Muscle of back (tissue), 11 donors: ENCODE results near the gene B9D2. TPM values are rescaled to one million over a fixed set of nuclear protein-coding genes. Genes with fewer than 3 reads are reported as not detected.

ENCODE experiments used
- DNase-seq, 3 donors: peaks; one replicate each; pipeline versions ENCODE4 v3.0.0 to v3.0.0-alpha.2; 2013
- polyA plus RNA-seq, 10 donors: library from polyadenylated mRNA; unstranded; fragments of 120-200 nt; gene quantifications; one replicate each; pipeline ENCODE4 v1.2.1, GENCODE V29; 2013; ENCODE audit not compliant: insufficient read length in 10 of 10

B9D2 gene
- polyA plus RNA-seq, 10 donors: 1.6 to 3.5 (median 2.2) TPM

DNA sequence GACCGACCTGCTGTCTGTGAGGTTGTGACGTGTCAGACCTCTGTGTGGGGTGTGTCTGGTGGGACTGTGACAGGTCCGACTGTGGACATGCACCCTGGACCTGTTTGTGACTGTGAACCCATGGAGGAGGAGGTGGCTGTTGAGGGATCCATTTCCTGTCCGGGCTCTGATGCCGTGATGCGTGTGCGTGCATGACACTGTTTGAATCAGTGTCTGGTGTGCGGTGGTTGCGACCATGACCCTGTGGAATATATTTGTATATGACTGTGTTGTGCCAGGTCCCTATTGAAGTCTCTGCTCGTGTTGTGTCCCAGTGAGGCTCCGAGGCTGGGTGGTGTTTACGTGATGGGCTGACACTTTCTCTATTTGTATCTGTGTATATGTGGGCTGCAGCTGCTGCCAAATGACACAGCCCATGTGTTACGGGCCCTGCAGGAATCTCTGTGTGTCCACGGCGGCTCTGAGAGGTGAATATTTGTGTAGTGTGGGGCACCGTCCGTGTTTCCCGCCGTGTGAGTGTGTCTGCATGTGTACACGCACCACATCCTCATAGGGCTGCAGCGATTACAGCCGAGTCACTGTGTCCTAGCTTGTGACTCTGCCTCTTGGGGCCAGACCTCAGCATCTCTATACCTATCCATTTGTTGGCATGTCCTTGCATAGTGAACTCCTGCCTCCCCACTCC is 35.6 kb downstream of the B9D2 start:
- DNase-seq: peak in 1 of 3 donors; percentile 32

DNA sequence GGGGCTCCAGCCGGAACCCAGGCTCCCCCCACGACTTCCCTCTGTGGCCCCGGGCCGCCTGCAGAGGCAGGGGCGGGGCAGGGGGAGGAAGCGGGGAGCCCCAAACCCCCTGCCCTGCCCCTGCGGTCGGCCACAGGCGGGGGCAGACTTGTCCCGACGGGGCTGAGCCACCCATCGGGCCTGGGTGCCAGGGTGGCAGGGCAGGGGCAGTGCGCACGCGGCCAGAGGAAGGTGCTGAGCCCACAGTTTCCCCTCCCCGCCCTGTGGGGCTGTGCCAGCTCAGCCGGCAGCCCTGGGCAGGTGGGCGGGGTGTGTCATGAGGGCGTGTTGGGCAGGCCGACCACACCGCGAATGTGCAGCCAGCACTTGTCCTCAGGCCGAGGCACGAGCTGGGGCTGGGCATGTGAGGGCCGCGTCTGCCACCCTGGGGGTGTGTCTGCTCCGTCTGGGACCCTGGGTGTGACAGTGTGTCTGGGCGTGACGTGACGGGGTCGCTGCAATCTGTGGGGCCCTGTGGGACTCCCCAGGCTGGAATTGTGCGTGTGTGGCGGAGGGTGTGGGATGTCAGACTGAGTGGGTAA is 36.3 kb downstream of the B9D2 start:
- peak in 1 of 3 donors; percentile 72 for DNase-seq

DNA sequence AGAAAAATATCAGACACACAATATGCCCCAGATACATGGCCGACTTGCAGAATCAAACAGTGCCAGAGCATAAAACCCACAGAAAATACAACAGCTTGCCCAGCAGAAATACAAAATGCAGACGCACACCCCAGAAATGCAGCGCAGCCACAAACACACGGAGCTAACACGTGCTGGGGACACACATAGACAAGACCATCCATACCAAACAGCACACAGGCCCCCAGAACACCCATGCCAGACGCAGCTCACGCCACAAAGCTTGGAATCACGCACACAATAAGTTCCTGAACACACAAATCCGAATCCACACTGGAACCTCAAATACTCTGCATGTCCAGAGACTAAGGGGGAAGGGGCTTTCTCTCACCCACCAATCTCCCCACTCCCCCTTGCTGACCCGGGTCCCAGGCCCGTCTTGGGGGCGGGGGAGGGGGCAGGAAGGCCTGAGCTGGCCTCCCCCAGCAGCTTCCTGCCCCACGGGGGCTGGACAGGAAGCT is 36.8 kb downstream of the B9D2 start:
- DNase-seq: no peak

DNA sequence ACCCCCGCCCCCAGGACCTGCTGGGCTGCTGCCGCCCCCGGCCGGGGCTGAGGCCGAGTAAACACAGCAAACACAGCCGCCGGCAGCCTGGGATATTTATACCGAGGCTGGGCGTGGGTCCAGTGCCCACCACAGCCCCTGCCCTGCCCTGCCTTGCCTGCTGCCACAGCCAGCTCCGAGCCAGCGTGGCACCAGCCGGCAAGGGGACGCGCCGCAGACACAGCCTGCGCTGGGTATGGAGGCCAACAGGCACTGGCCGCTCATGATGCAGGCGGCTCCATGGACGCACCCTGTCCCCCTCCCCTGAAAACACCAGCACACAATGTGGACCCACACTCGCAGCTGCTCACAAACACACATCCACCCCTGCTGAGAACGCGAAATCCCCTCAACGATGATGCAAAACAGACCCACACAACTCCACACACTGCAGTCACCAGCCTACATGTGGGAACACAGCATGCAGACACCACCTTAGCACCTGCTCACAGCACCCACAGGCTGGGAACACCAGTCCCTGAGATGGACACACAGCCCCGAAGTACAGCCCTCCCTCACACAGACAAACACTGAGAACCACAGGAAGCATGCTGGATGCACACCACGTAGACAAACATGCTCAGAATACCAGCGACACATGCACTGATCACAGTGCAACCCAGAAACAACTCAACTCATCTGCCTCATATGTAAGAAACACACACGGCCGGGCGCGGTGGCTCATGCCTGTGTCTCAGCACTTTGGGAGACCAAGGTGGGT is 37.8 kb downstream of the B9D2 start:
- peak in 1 of 3 donors; percentile 65 for DNase-seq

DNA sequence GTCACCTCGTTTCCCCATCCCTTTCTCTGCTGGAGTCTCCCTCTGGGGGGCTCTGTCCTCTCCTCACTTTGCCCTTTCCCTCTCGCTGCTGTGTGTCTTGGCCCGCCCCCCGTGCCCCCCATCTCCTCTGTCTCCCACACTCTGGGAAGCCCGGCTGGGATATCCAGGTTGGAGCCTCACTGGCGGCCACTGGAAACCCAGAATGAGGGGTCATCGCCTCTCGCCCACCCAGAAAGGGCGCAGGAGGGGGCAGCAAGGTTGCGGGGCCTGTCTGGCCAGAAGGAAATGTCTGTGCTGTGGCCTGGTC is 38.4 kb downstream of the B9D2 start:
- no peak for DNase-seq

DNA sequence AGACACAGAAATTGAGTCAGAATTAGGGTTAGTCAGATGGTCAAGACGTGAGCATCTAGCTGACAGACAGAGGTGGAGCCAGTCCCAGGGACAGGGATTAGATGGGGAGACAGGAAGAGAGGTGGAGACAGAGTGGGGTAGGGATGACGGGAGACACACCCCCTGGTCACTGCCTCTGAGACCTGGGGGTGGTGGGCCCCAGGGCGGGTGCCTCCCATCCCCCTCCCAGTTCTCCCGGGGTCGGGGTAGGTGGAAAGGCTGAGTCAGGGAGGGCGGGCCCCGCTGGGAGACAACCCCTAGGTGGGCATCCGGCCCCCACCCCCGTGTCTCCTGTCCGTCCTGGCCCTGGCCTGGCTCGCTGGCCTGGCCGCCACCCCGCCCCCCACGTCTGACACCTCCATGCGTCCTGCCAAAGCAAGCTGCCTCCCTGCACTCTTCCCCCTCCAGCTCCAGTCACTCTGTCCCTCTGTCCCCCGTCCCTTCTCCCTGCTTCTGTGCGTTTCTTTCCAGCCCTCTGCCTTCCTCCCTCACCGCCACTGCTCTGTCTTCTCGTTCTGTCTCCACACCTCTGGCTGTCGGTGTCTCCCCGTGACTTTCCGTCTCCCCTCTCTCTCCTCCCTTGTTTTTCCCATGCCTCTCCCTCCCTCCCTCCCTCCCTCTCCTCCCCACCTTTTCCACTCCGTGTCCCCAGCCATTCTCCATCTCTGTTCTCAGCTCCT is 38.9 kb downstream of the B9D2 start:
- DNase-seq: peak in 2 of 3 donors; percentile 48 to 70

DNA sequence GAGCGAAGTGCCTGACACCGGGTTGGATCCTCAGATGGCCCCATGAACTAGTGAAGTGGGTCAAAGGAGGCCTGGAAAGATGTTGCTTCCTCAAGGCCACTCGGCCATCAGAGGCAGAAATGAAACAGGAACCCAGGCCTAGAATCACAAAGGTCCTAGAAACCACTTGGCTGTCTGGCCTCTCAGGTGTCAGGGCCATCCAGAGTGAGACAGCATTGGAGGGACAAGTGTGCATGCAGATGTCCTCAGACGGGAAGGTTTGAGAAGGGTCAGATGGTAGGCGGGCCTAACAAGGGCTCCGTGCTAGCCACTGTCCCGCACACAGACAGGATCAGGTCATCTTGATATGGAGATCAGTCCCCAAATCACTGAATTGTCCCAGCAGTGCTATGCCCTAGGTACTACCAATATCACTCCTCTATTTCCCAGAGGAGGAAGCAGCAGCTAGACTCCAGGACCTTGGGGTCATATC is 39.7 kb downstream of the B9D2 start:
- DNase-seq: no peak

DNA sequence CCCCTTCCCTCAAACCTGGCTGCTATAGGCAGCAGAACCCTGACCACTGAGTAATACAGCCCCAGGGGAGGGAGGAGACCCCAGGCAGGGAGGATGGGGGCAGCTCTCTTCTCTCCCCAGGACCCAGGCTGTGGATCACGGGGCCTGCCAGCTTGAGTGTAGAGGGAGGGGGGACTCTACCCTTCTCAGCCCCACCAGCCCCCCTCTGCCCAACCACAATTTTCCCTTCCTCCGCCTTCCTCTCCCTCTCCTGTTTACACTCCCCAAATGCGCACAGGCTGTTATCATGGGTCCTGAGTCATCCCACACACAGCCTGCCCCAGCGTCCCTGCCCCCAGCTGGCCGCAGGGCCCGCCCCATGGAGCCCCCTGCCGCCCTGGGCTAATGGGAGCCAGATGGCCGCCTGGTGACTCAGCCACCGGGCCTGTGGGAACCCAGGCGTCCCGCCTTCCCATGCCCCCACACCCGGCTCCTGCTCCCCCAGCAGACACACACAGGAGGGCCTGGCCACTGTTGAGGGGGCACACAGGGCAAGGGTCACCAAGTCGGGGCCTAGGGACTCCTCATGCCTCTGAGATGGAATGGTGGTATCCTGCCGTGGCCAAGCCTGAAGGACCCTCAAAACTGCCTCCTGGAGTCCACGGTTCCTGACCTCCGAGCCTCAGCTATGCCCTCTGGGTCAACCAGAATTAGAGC is 40.4 kb downstream of the B9D2 start:
- DNase-seq: peak in 2 of 3 donors; percentile 34 to 93

DNA sequence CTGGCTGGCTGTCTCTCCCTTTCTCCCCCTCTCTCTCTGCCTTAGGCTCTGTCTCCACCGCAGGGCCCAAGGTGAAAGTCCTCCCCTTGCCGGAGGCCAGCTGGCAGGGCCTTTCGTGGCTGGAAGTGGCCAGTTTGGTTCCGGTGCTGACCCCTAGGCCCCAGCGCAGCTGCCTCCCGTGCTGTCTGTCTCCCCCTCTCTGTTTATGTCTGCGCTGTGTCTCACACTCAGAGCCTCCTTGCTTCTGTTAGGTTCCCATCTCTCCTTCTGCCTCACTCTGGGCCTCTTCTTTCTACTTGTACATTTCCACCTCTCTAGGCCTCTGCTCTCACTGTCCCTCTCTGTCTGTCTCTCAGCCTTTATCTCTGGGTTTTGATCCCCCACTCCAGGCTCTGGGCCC is 40.9 kb downstream of the B9D2 start:
- peak in 1 of 3 donors; percentile 26 for DNase-seq

DNA sequence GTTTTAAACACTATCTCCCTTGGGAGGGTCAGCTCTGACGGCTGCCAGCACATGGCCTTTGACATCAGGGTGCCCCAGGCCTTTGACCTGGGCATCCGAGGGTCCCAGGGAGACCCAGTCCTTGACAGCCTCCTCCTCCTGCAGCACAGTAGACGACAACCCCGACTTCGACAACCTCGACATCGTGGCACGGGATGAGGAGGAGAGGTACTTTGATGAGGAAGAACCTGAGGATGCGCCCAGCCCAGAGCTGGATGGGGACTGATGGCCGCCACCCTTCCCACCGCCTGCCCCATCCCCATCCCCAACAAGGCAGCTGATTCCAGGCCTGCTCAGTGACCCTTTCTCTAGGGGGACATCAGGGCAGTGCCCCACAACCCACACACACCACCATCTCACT is 41.5 kb downstream of the B9D2 start:
- DNase-seq: no peak

DNA sequence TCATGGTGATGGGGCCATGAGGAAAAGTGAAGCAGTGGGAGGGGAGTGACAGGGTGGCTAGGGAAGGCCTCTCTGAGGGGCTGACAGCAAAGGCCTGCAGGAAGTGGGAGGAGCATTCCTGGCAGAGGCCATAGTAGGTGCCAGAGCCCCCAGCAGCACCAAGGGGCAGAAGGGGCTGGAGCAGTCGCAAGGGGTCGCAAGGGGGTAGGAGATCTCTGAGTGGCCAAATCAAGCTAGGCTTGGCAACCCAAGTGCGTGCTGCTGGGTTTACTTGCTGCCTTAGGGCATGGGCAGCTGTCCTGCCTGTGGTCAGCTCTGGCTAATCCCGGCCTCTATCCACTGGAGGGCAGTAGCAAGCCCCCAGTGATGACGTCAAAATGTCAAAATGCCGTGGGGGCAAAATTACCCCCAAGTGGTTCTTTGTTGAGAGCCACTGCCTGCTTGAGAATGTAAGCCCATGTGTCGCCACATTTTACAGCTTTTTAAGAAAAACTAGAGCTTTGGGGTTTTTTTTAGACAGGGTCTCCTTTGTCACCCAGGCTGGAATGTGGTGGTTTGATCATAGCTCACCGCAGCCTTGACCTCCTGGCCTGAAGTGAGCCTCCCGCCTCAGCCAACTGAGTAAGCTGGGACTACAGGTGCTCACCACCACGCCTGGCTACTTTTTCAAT is 42.2 kb downstream of the B9D2 start:
- peak in 1 of 3 donors; percentile 45 for DNase-seq

DNA sequence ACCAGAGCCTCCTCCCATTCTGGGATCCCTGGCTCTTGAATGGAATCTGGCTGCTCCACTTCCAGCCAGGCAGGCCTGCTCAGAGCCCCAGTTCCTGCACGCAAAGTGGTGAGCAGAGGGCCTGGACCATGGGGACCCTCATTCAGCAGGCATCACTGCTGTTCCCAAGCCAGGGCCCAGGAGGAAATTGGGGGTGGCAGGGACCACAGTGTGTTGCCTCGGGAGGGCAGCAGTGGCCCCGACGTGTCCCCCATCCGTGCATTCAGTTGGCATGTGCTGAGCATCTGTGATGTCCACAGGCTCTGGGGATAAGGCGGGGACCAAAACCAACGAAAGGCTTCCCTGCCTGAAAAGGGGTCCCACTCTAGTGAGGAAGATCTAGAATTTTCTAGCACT is 42.7 kb downstream of the B9D2 start:
- no peak for DNase-seq

DNA sequence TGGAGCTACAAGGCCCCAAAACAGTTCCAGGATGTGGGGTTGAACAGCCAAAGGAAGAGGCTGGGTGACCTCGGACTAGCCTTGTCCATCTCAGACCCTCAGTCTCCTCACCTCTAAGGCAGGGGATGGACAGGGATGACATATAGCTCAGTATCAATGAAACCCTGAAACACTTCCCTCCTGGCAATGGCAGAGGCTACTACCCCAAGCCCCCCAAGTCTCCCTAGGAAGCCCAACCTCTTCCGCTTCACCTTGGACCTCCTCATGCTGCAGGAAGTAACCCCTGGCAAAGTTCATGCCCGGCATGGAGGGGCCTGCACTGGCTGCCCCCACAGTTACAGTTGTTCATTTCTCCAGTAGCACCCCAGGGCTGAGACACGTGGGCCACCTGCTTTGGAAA is 43.4 kb downstream of the B9D2 start:
- no peak for DNase-seq

DNA sequence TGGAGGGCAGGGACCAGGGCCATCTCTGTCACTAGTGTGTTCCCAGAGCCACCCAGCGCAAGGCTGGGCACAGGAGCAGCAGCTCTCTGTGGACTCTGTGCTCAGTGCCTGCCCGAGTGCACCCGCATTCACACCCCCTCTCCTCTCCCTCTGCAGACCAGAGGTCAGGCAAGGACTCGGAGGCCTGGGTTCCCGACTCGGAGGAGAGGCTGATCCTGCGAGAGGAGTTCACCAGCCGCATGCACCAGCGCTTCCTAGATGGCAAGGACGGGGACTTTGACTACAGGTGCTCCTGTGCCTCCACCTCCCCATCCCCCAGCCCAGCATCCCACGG is 43.8 kb downstream of the B9D2 start:
- DNase-seq: no peak

DNA sequence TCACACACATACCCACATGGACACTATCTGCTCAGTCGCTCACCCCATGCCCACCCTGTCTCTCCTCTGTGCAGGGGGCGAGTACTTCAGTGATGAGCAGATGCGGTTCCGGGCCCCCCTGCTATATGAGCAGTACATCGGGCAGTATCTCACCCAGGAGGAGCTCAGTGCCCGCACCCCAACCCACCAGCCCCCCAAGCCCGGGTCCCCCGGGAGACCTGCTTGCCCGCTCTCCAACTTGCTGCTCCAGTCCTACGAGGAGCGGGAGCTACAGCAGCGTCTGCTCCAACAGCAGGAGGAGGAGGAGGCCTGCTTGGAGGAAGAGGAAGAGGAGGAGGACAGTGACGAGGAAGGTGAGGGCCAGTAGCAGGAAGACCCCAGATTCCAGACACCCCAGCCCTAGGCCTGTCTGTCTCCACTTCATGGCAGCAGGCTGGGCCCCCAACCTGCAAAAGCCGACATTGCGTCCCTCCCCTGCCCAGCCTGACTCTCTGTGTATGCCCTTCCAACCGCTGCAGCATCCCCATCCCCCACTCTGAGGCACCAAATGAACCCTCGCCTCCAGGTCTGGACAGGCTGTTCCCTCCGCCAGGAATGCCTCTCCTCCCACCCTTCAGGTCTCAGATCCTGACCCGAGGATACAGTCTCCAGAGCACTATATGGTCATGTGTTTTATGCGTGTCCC is 44.3 kb downstream of the B9D2 start:
- no peak for DNase-seq

DNA sequence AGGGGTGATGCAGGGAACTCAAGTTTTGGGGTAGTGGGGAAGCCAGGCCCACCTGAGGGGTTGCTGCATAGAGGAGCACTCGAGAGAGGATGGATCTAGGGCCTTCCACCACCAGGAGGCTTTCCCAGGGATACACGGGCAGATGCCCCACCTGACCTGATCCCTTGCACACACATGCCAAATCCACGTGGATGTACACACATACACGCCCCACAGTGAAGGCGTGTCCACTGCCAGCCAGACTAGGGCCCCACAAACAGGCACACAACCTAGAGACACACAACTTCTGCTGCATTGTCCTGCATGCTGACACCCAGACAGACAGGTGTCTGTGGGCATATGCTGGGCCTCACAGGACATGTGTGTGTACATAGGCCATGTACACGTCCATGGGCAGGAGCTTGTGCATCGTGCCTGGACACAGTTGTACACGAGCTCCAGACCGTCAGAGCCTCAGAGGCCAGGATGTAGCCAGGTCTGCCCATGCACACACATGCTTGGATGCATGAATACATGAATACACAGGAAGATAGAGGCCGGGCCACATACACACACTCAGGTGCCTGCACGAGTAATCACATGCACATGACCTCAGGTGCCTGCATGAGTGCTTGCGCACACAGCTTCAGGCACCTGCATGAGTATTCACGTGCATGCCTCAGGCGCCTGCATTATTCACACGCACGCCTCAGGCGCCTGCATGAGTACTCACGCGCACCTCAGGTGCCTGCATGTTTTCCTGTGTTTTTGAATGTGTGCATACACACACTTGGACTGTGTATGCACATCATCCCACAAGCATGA is 45.1 kb downstream of the B9D2 start:
- DNase-seq: no peak

DNA sequence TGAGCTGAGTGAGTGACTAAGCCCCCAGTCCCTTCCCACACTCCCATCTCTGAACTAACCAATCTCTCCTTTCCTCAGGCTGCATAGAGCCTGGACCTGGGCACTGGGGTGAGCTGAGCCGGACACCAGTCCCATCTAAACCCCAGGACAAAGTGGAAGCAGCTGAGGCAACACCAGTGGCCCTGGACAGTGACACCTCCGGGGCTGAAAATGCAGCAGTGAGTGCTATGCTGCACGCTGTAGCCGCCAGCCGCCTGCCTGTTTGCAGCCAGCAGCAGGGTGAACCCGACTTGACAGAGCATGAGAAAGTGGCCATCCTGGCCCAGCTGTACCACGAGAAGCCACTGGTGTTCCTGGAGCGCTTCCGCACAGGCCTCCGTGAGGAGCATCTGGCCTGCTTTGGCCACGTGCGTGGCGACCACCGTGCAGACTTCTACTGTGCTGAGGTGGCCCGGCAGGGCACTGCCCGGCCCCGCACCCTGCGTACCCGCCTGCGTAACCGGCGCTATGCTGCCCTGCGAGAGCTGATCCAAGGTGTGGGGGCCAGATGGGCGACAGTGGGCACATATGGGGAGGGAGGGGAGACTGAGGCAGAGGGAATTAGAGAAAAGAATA is 47.5 kb downstream of the B9D2 start:
- DNase-seq: no peak

DNA sequence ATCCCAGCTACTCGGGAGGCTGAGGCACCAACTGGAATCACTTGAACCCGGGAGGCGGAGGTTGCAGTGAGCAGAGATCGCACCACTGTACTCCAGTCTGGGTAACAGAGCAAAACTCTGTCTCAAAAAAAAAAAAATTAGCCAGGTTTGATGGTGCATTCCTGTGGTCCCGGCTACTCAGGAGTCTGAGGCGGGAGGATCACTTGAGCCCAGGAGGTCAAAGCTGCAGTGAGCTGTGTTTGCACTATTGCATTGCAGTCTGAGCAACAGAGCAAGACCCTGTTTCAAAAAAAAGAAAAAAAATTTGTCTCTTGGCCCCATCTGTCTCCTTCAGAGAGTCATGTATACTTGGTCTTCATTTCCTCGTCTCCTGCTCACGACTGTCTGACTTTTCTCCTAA is 52.3 kb downstream of the B9D2 start:
- no peak for DNase-seq

DNA sequence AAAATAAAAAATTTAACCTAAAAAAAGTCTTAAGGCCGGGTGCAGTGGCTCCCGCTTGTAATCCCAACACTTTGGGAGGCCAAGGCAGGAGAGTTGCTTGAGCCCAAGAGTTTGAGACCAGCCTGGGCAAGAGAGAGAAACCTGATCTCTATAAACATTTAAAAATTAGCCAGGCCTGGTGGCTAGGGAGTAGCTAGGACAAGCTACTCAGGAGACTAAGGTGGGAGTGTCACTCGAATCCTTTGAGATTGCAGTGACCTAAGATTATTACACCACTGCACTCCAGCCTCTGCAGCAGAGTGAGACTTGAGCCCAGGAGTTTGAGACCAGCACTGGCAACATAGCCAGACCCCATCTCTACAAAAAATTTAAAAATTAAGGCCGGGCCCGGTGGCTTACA is 52.9 kb downstream of the B9D2 start:
- DNase-seq: no peak
